Left lung (tissue), 10 donors: ENCODE measurements around the gene RPL38. TPM values are rescaled to one million over a fixed set of nuclear protein-coding genes. Genes with fewer than 3 reads are reported as not detected.

Experiments
- ATAC-seq: fragments of 200-7000 bp; cut with Tn5 transposase; one replicate; pipeline ENCODE4 v1.9.1; 2020; ENCODE audit warnings: moderate library complexity
- DNase-seq, 4 donors: peaks; one replicate each; pipeline ENCODE4 v3.0.0-alpha.2; 2013 to 2020
- H3K27ac ChIP-seq, 2 donors: fragments of 200-600 bp; sonication (generic) in 1 of 2; one replicate each; pipeline versions ENCODE4 v1.5.0 to v1.8.0; 2020 to 2021
- H3K27me3 ChIP-seq, 2 donors: fragments of 200-600 bp; sonication (generic) in 1 of 2; one replicate each; pipeline versions ENCODE4 v1.5.0 to v1.8.0; 2020 to 2021
- H3K36me3 ChIP-seq, 2 donors: fragments of 200-600 bp; sonication (generic) in 1 of 2; one replicate each; pipeline versions ENCODE4 v1.5.0 to v1.8.0; 2020 to 2021
- H3K4me1 ChIP-seq, 2 donors: fragments of 200-600 bp; one replicate each; pipeline ENCODE4 v1.8.0; 2021
- H3K4me3 ChIP-seq, 2 donors: fragments of 200-600 bp; sonication (generic) in 1 of 2; one replicate each; pipeline versions ENCODE4 v1.5.0 to v1.8.0; 2020 to 2021; ENCODE audit warnings: mild to moderate bottlenecking in 1 of 2
- H3K9me3 ChIP-seq, 2 donors: fragments of 200-600 bp; sonication (generic) in 1 of 2; one replicate each; pipeline versions ENCODE4 v1.5.0 to v1.8.0; 2020 to 2021
- CTCF ChIP-seq, 2 donors: fragments of 200-600 bp; sonication (generic) in 1 of 2; IDR thresholded peaks; one replicate each; pipeline versions ENCODE4 v1.5.0 to v1.8.0; 2021; ENCODE audit warnings: antibody characterized with exemption in 2 of 2
- intact Hi-C, 2 donors: fragments of 100-400 bp; cut with DNase I; formaldehyde crosslinking; loops; one replicate each; pipeline versions ENCODE4 v1.11.2 to v1.14.2; 2022
- polyA plus RNA-seq, 6 donors: library from polyadenylated mRNA; unstranded; fragments of 120-200 nt; gene quantifications; one replicate each; pipeline ENCODE4 v1.2.1, GENCODE V29; 2013; ENCODE audit not compliant: insufficient read length in 6 of 6
- total RNA-seq, 2 donors: library from RNA; stranded (reverse); fragmentation: NEBNext Ultra II Directional; extraction: Animal tissue kit (Norgen Biotek cat#: 25700); gene quantifications; one replicate each; pipeline ENCODE4 v1.2.1, GENCODE V29; 2021
- donor health status: DM: no; HTN: yes; CAD: no.
- donor health status: DM: no; HTN: no; CAD: no.

The RPL38 gene
- total and polyA plus RNA-seq, 8 donors: 624 to 1,464 (median 1,331) TPM

- ATAC-seq (no peak), DNase-seq (no peak)
- Histone ChIP-seq H3K4me3 (no peak overlapping the region), H3K9me3 (no peaks in the 10 kb centered on the region), H3K4me1 (peaks cover 15 to 29% of the 10 kb centered on the region in 2 donors), H3K27ac (no peak overlapping the region), H3K27me3 (peaks cover 0 to 21% of the 10 kb centered on the region in 2 donors), H3K36me3 (no peaks in the 10 kb centered on the region)
- TF ChIP-seq CTCF (IDR thresholded peaks at IDR 0.05): no peak
- intact Hi-C loops: no loop called here
Measured at GRCh38 chr17:74216505-74216904, 13.0 kb downstream of the RPL38 start.

DNA sequence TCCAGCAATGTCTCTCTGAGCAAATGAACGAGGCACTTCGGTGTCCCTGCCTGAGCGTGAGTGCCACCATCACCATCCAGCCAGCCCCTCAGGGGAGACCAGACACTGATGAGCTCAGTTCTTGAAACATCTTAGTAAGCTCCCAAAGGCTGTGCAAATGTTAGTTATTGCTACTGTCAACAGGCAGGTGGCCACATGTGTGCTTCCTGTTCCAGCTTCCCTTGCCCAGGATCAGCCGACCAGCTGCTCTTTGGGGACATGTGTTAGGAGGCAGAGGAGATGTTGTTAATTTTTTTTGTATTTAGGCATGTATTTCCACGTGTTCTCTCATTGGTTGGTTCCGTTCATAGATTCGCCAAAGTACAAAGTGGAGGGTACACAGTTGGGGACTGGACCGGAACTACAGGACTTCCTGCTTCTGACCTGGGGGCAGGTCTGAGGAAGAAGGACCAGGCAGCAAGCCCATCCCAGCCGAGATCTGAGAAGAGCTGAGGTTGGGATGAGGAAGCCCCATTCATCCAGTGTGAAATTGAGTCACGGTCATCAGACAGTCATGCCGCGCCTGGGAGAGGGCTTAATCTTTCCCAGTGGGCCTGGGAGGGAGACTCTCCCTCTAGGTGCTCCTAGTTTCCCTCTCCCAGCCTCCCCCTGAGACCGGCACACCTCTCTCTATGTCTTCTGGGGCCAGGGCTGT is 13.7 kb downstream of the RPL38 start:
- H3K9me3 ChIP-seq: no peaks in the 10 kb centered on the region
- intact Hi-C loops: no loop called here
- peaks cover 11 to 22% of the 10 kb centered on the region in 2 donors for H3K4me1 ChIP-seq
- H3K36me3 ChIP-seq: no peaks in the 10 kb centered on the region
- no peak for TF ChIP-seq CTCF (IDR thresholded peaks at IDR 0.05)
- peaks cover 0 to 17% of the 10 kb centered on the region in 2 donors for H3K27me3 ChIP-seq
- H3K27ac ChIP-seq: no peak overlapping the region
- ATAC-seq (no peak), DNase-seq (peak in 1 of 4 donors; percentile 33)
- H3K4me3 ChIP-seq: no peak overlapping the region

DNA sequence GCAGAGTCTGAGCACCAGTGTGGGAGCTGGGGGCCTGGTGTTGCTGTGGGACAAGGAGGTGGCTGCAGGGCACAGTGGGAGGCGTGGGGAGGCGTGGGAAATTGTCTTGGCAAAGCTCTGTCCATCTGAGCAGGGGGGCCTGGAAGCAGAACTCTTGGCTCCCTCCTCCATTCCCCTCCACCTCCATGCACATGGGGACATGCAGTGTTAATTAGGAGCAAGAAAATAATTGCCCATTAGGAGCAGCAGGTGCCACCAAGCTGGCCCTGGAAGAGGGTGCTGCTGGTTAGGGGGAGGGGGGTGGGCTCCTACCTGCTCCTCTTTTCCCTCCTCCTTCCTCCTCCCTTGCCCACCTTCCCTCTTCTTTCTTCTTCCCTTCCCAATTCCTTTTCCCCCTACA is 14.4 kb downstream of the RPL38 start:
- Histone ChIP-seq H3K9me3 (no peaks in the 10 kb centered on the region), H3K4me1 (peaks cover 6 to 15% of the 10 kb centered on the region in 2 donors), H3K36me3 (no peaks in the 10 kb centered on the region), H3K27ac (no peak overlapping the region), H3K27me3 (peaks cover 0 to 10% of the 10 kb centered on the region in 2 donors), H3K4me3 (no peak overlapping the region)
- DNase-seq: peak in 1 of 4 donors; percentile 23
- intact Hi-C loops: no loop called here
- no peak for ATAC-seq
- no peak for TF ChIP-seq CTCF (IDR thresholded peaks at IDR 0.05)

- no peak overlapping the region for H3K27ac ChIP-seq
- intact Hi-C loops: no loop called here
Measured at GRCh38 chr17:74218436-74218835, 15.0 kb downstream of the RPL38 start.

More at GRCh38 chr17:74218436-74218835, 15.0 kb downstream of the RPL38 start:
- no peak for TF ChIP-seq CTCF (IDR thresholded peaks at IDR 0.05)
- peaks cover 6 to 14% of the 10 kb centered on the region in 2 donors for H3K4me1 ChIP-seq
- no peaks in the 10 kb centered on the region for H3K36me3 ChIP-seq
- H3K27me3 ChIP-seq: peaks cover 0 to 9% of the 10 kb centered on the region in 2 donors
- no peaks in the 10 kb centered on the region for H3K9me3 ChIP-seq
- ATAC-seq (no peak), DNase-seq (peak in 1 of 4 donors; percentile 61)
- H3K4me3 ChIP-seq: no peak overlapping the region
